GM19099 (cell line): ENCODE results near the gene CYP24A1.

Experiments used
- POLR2A ChIP-seq: IDR thresholded peaks from 3 replicates; pipeline ENCODE4 v1.6.1; 2011; ENCODE audit warnings: low read depth; ENCODE audit not compliant: insufficient read length; ENCODE audit errors: extremely low read depth

CYP24A1 gene

GRCh38 chr20:54122681-54123586 lies 50.9 kb downstream of the CYP24A1 start:
- TF ChIP-seq POLR2A: no peak

GRCh38 chr20:54122189-54122588 lies 51.6 kb downstream of the CYP24A1 start:
- TF ChIP-seq POLR2A: no peak

GRCh38 chr20:54119744-54120143 lies 54.0 kb downstream of the CYP24A1 start:
- no peak for TF ChIP-seq POLR2A

GRCh38 chr20:54118220-54119001 lies 55.4 kb downstream of the CYP24A1 start:
- no peak for TF ChIP-seq POLR2A

- no peak for TF ChIP-seq POLR2A
These were observed 57.1 kb downstream of the CYP24A1 start for GRCh38 chr20:54116550-54117235.

GRCh38 chr20:54115172-54115854 lies 58.5 kb downstream of the CYP24A1 start:
- no peak for TF ChIP-seq POLR2A

- no peak for TF ChIP-seq POLR2A
These were observed 59.7 kb downstream of the CYP24A1 start for GRCh38 chr20:54114109-54114508.

- TF ChIP-seq POLR2A: no peak
These were observed 60.2 kb downstream of the CYP24A1 start for GRCh38 chr20:54113566-54113965.

GRCh38 chr20:54112221-54112884 lies 61.4 kb downstream of the CYP24A1 start:
- TF ChIP-seq POLR2A: no peak

GRCh38 chr20:54111460-54111859 lies 62.3 kb downstream of the CYP24A1 start:
- TF ChIP-seq POLR2A: no peak

- no peak for TF ChIP-seq POLR2A
These were observed 63.3 kb downstream of the CYP24A1 start for GRCh38 chr20:54110457-54110856.

- TF ChIP-seq POLR2A: no peak
These were observed 63.7 kb downstream of the CYP24A1 start for GRCh38 chr20:54110041-54110440.

GRCh38 chr20:54108817-54109216 lies 65.0 kb downstream of the CYP24A1 start:
- no peak for TF ChIP-seq POLR2A

- no peak for TF ChIP-seq POLR2A
These were observed 65.5 kb downstream of the CYP24A1 start for GRCh38 chr20:54108326-54108642.
